ENCODE results near the gene KIAA0408.
"Not testable (repeated sequence)": the region's sequence is repeated elsewhere in the genome, so short reads cannot be mapped to it uniquely, and the experiment has no call there.

The KIAA0408 gene

GRCh38 chr6:127415096-127415495 is 44.1 kb downstream of the KIAA0408 start:
- DNase-seq (ENCODE audit: low read depth in 2 of 2, low spot score in 1 of 2), result no peak

- not testable (repeated sequence) for DNase-seq (ENCODE audit: low read depth in 2 of 2, low spot score in 1 of 2)
These were observed 46.1 kb downstream of the KIAA0408 start for GRCh38 chr6:127413123-127413522.

GRCh38 chr6:127412016-127412415 is 47.2 kb downstream of the KIAA0408 start:
- DNase-seq (ENCODE audit: low read depth in 2 of 2, low spot score in 1 of 2), result not testable (repeated sequence)
